Measurements from ENCODE around the gene CNGA1. TPM values are rescaled to one million over a fixed set of nuclear protein-coding genes. Genes with fewer than 3 reads are reported as not detected.

Gene CNGA1
- total and polyA plus RNA-seq, 12 donors = 0.06 to 1.8 (median 0.37) TPM; not detected in 3

DNA sequence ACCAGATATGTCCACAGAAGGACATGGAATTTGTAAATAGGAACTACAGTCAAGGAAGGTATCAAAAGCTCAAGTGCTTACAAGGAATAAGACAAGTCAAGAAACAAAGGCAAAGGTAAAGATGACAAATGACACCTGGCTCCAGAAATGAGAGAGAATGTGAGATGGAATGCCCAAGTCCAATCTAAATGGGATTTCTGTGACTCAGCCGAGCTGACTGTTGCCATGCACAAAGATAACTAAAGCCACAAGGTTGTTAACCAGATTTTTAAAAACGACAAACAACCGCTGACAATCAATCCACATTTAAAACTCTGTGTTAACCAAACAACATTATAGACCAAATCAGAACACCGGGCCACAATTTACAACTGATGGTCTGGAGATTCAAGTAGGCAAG is 103.2 kb downstream of the CNGA1 start:
- Histone ChIP-seq H3K36me3 (peaks cover 0 to 32% (median 13%) of the 10 kb centered on the region in 9 donors), H3K4me1 (peaks cover 4 to 23% (median 12%) of the 10 kb centered on the region in 9 donors), H3K27ac (peak overlapping the region in 3 of 10 donors; percentile 74 to 87 (median 82)), H3K27me3 (no peaks in the 10 kb centered on the region), H3K9me3 (peaks cover 0 to 12% (median 0%) of the 10 kb centered on the region in 11 donors), H3K4me3 (peak overlapping the region; percentile 82 to 99 (median 94))
- no peak for ATAC-seq
- 21 to 31% methylated on average over 4 of the region's 4 CpGs for WGBS, 2 donors
- no peak for TF ChIP-seq CTCF (IDR thresholded peaks at IDR 0.05)
- intact Hi-C loops (cut with DNase I) = loop anchor here in 2 of 10 donors (5.0 to 10.0 kb wide), 2 partner anchors 46 to 419 kb away; no protein-coding TSS in a partner anchor
- DNase-seq = no peak

DNA sequence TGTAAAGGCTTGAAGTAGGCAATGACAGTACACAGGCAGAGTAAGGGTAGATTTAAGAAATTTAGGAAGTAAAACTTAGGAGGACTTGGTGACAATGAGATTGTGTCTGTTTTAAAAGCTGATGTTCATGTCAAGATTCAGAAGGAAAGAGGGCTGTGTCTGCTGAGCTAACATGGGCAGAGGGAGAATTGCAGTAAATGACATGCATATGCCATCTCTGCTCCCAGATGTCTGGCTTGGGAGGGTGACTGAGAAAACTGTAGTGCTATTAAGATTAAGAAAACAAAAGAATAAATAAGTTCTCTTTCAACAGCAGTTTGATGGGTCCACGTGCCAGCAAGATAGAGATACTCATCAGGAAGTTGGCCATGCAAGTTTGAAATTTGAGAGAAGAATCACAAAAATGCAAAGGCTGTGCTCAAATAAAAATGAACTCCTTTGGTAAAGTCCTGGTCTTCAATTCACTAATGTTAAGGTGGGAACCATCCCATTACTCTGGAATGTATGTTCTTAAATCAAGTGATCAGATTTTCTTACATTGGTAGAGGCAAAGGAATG is 109.3 kb downstream of the CNGA1 start:
- Histone ChIP-seq H3K4me3 (no peak overlapping the region), H3K9me3 (no peaks in the 10 kb centered on the region), H3K4me1 (peaks cover 0 to 7% (median 0%) of the 10 kb centered on the region in 9 donors), H3K27ac (no peak overlapping the region), H3K27me3 (no peaks in the 10 kb centered on the region), H3K36me3 (peaks cover 0 to 94% (median 27%) of the 10 kb centered on the region in 9 donors)
- DNase-seq (no peak), ATAC-seq (no peak)
- intact Hi-C loops (cut with DNase I) = no loop called here
- no peak for TF ChIP-seq CTCF (IDR thresholded peaks at IDR 0.05)
- 27 to 45% methylated on average over 1 of the region's 1 CpG for WGBS, 2 donors

- intact Hi-C loops (cut with DNase I) = no loop called here
- Histone ChIP-seq H3K36me3 (peaks cover 0 to 99% (median 33%) of the 10 kb centered on the region in 9 donors), H3K4me1 (no peaks in the 10 kb centered on the region), H3K27me3 (no peaks in the 10 kb centered on the region), H3K27ac (no peak overlapping the region), H3K4me3 (no peak overlapping the region), H3K9me3 (no peaks in the 10 kb centered on the region)
- DNase-seq = no peak
- WGBS, 2 donors = 66 to 77% methylated on average over 1 of the region's 1 CpG
- no peak for TF ChIP-seq CTCF (IDR thresholded peaks at IDR 0.05)
- no peak for ATAC-seq
Observed at GRCh38 chr4:47899639-47900038, 116.8 kb downstream of the CNGA1 start.

DNA sequence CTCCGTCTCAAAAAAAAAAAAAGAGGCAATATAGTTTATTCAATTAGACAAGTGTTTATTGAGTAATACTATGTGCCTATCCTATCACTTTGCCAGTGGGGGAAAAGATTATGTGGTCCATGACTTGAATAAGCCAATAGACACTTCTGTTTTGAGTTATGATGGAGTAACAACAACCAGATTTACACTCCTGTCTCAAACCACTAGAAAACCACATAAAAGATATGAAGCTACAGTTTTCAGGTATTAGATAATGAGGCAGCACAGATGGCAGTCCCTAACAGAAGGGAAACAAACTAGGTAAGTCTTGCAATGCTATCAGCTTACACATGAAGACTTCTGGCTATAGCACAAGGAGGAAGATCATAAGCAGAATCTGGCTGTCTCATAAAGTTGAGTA is 124.6 kb downstream of the CNGA1 start:
- H3K36me3 ChIP-seq = peaks cover 0 to 100% (median 25%) of the 10 kb centered on the region in 9 donors
- intact Hi-C loops (cut with DNase I) = no loop called here
- ATAC-seq = no peak
- no peak overlapping the region for H3K27ac ChIP-seq
- no peaks in the 10 kb centered on the region for H3K4me1 ChIP-seq
- no peak for DNase-seq
- no peaks in the 10 kb centered on the region for H3K9me3 ChIP-seq
- 83 to 100% methylated on average over 1 of the region's 1 CpG for WGBS, 2 donors
- no peaks in the 10 kb centered on the region for H3K27me3 ChIP-seq
- H3K4me3 ChIP-seq = no peak overlapping the region
- TF ChIP-seq CTCF (IDR thresholded peaks at IDR 0.05) = no peak

Other genes starting within 250 kb of the CNGA1 start
- 100 to 1,000 TPM in 2 of 10 donors, 10 to 100 TPM in 8; 13.0 to 159 (median 76.9) TPM for gene CORIN, start 178.6 kb downstream of the CNGA1 start, total RNA-seq
- gene CORIN, start 178.6 kb downstream of the CNGA1 start, polyA plus RNA-seq = 10 to 100 TPM in 1 of 2 donors, 1 to 10 TPM in 1; 8.4 to 69.9 TPM
- gene NFXL1, start 102.1 kb downstream of the CNGA1 start, total RNA-seq = 1 to 10 TPM; 3.4 to 6.3 (median 5.1) TPM
- 1 to 10 TPM; 2.3 to 3.9 TPM for gene NFXL1, start 102.1 kb downstream of the CNGA1 start, polyA plus RNA-seq
- 1 to 10 TPM in 1 of 10 donors, under 1 TPM in 9; 0.04 to 1.4 (median 0.45) TPM for gene NIPAL1, start 91 bp upstream of the CNGA1 start, total RNA-seq
- gene NIPAL1, start 91 bp upstream of the CNGA1 start, polyA plus RNA-seq = under 1 TPM; 0.17 to 0.59 TPM
- 1 to 10 TPM in 4 of 10 donors, under 1 TPM in 5, not detected in 1; 0.37 to 2.9 (median 0.85) TPM for gene TXK, start 117.6 kb upstream of the CNGA1 start, total RNA-seq
- gene TXK, start 117.6 kb upstream of the CNGA1 start, polyA plus RNA-seq = under 1 TPM; 0.33 to 0.88 TPM

All from heart right ventricle (tissue), 16 donors.